IMR-90 (cell line): ENCODE measurements around the gene COCH. TPM values are rescaled to one million over a fixed set of nuclear protein-coding genes. Genes with fewer than 3 reads are reported as not detected.

Experiments used
- ATAC-seq: fragments of 200-7000 bp; cut with Tn5 transposase; 2 replicates; pipeline ENCODE4 v1.9.1; 2020; ENCODE audit warnings: low read depth, mild to moderate bottlenecking, moderate library complexity
- BruUV-seq: library from RNA; stranded (reverse); fragments of 400-500 nt; replicated peaks from 2 replicates; lab custom pipeline; 2021; lab: Mats Ljungman, UMichigan
- CTCF ChIA-PET: fragments of 300-600 bp; formaldehyde crosslinking; extraction: SDS; loops from one replicate; lab custom pipeline; 2021; ENCODE audit warnings: antibody characterized with exemption; lab: Yijun Ruan, JAX
- POLR2A ChIA-PET: fragments of 300-600 bp; sonication (Branson Sonifier 250); formaldehyde crosslinking; loops from one replicate; lab custom pipeline; 2022; ENCODE audit warnings: antibody characterized with exemption; ENCODE audit not compliant: unreplicated experiment; lab: Charles Lee
- DNase-seq: peaks from one replicate; pipeline ENCODE4 v3.0.0; 2013
- H2AFZ ChIP-seq: replicated peaks from 2 replicates; pipeline ENCODE3; 2013; ENCODE audit warnings: low read length, mild to moderate bottlenecking; ENCODE audit not compliant: poor library complexity
- H2AK5ac ChIP-seq: 2 replicates; pipeline ENCODE4 v1.6.1; 2013; ENCODE audit warnings: low read depth, low read length, inconsistent platforms
- H2AK9ac ChIP-seq: replicated peaks from 2 replicates; pipeline ENCODE3; 2013; ENCODE audit warnings: mild to moderate bottlenecking, low read depth, low read length, moderate library complexity; ENCODE audit not compliant: poor library complexity
- H2BK120ac ChIP-seq: 2 replicates; pipeline ENCODE4 v1.6.1; 2013; ENCODE audit warnings: low read depth, low read length, inconsistent platforms
- H2BK15ac ChIP-seq: 3 replicates; pipeline ENCODE4 v1.6.1; 2013; ENCODE audit warnings: low read depth, low read length, inconsistent platforms
- H2BK20ac ChIP-seq: 2 replicates; pipeline ENCODE4 v1.6.1; 2013; ENCODE audit warnings: low read depth, mild to moderate bottlenecking, inconsistent platforms, low read length, moderate library complexity
- H2BK5ac ChIP-seq: 2 replicates; pipeline ENCODE4 v1.6.1; 2013; ENCODE audit warnings: mild to moderate bottlenecking, low read depth, low read length, inconsistent platforms; ENCODE audit not compliant: poor library complexity, severe bottlenecking
- H3K14ac ChIP-seq: replicated peaks from 2 replicates; pipeline ENCODE4 v1.6.1; 2013; ENCODE audit warnings: low read depth, low read length, inconsistent platforms
- H3K18ac ChIP-seq: 2 replicates; pipeline ENCODE4 v1.6.1; 2013; ENCODE audit warnings: low read depth, low read length, control low read depth
- H3K23ac ChIP-seq: 2 replicates; pipeline ENCODE4 v1.6.1; 2013; ENCODE audit warnings: low read depth, low read length, inconsistent platforms
- H3K27ac ChIP-seq: 2 replicates; pipeline ENCODE4 v1.5.1; 2013; ENCODE audit warnings: mild to moderate bottlenecking, control low read depth, low read length; ENCODE audit not compliant: insufficient read depth
- H3K27me3 ChIP-seq: 2 replicates; pipeline ENCODE4 v1.6.1; 2013; ENCODE audit warnings: low read length; ENCODE audit not compliant: control insufficient read depth, insufficient read depth
- H3K36me3 ChIP-seq: 2 replicates; pipeline ENCODE4 v1.6.1; 2013; ENCODE audit warnings: low read length, mixed read lengths; ENCODE audit not compliant: control insufficient read depth, insufficient read depth
- H3K4ac ChIP-seq: 2 replicates; pipeline ENCODE4 v1.6.1; 2013; ENCODE audit warnings: low read depth, low read length, inconsistent platforms
- H3K4me1 ChIP-seq: 2 replicates; pipeline ENCODE4 v1.6.1; 2013; ENCODE audit warnings: low read length, mixed read lengths; ENCODE audit not compliant: control insufficient read depth, insufficient read depth
- H3K4me2 ChIP-seq: 2 replicates; pipeline ENCODE4 v1.6.1; 2013; ENCODE audit warnings: low read depth, mild to moderate bottlenecking, control low read depth, low read length, moderate library complexity
- H3K4me3 ChIP-seq: 2 replicates; pipeline ENCODE4 v1.5.1; 2013; ENCODE audit warnings: low read depth, mild to moderate bottlenecking, control low read depth, low read length, moderate library complexity; ENCODE audit not compliant: insufficient read depth
- H3K56ac ChIP-seq: 2 replicates; pipeline ENCODE4 v1.6.1; 2013; ENCODE audit warnings: low read length, inconsistent platforms; ENCODE audit not compliant: insufficient read depth; ENCODE audit errors: extremely low read depth
- H3K79me1 ChIP-seq, 2 experiments: 2 replicates each; pipeline ENCODE4 v1.6.1; 2013; ENCODE audit warnings: low read length in 2 of 2, inconsistent platforms in 1 of 2, low read depth in 1 of 2
- H3K9ac ChIP-seq: 2 replicates; pipeline ENCODE4 v1.6.1; 2013; ENCODE audit warnings: low read depth, low read length, control low read depth
- H3K9me1 ChIP-seq: 2 replicates; pipeline ENCODE4 v1.6.1; 2013; ENCODE audit warnings: low read length, inconsistent platforms; ENCODE audit not compliant: insufficient read depth
- H3K9me3 ChIP-seq: 2 replicates; pipeline ENCODE4 v1.6.1; 2013; ENCODE audit warnings: low read length; ENCODE audit not compliant: control insufficient read depth, insufficient read depth
- H4K20me1 ChIP-seq: 2 replicates; pipeline ENCODE4 v1.6.1; 2013; ENCODE audit warnings: low read length, inconsistent platforms; ENCODE audit not compliant: insufficient read depth
- H4K5ac ChIP-seq: 2 replicates; pipeline ENCODE4 v1.6.1; 2013; ENCODE audit warnings: mild to moderate bottlenecking, low read depth, low read length, control low read depth
- H4K8ac ChIP-seq, 2 experiments: 2 replicates each; pipeline ENCODE4 v1.6.1; 2013; ENCODE audit warnings: low read depth in 2 of 2, low read length in 2 of 2, control low read depth in 1 of 2, inconsistent platforms in 1 of 2
- H4K91ac ChIP-seq: 2 replicates; pipeline ENCODE4 v1.6.1; 2013; ENCODE audit warnings: low read depth, low read length, inconsistent platforms; ENCODE audit not compliant: insufficient read depth
- CEBPB ChIP-seq: IDR thresholded peaks from 2 replicates; pipeline ENCODE4 v1.6.1; 2012; ENCODE audit warnings: low read depth, low read length, improper control_type of control experiment
- MAZ ChIP-seq: IDR thresholded peaks from 2 replicates; pipeline ENCODE4 v1.6.1; 2012; ENCODE audit warnings: low read depth, mild to moderate bottlenecking, low read length, improper control_type of control experiment, moderate library complexity, borderline replicate concordance
- WGBS, 2 experiments: methylation state at CpG; one replicate each; pipeline versions ENCODE4 v1.1.5 to v1.1.7; 2013; ENCODE audit warnings: missing lambda C conversion rate in 2 of 2; ENCODE audit not compliant: insufficient read length in 1 of 2; ENCODE audit errors: extremely low coverage in 2 of 2; 5-methylcytosine and 5-hydroxymethylcytosine counted together
- dilution Hi-C: fragments of 300-500 bp; cut with HindIII; formaldehyde crosslinking; loops from one replicate; pipeline ENCODE4 v1.14.3; 2018; ENCODE audit warnings: low sequenced_read_pairs; ENCODE audit not compliant: unreplicated experiment
- in situ Hi-C: fragments of 300-500 bp; cut with MboI; formaldehyde crosslinking; loops from 3 replicates; pipeline ENCODE4 v1.14.3; 2019; ENCODE audit warnings: low sequenced_read_pairs, inconsistent platforms, mixed read lengths
- intact Hi-C: fragments of 100-400 bp; cut with micrococcal nuclease; formaldehyde crosslinking; loops from 2 replicates; pipeline ENCODE4 v1.10.0; 2022
- polyA plus RNA-seq, 3 experiments: library from polyadenylated mRNA; depleted of rRNA; stranded (reverse); fragments of >200 nt; gene quantifications; 2 replicates each; pipeline ENCODE4 v1.2.3, GENCODE V29; 2012; ENCODE audit warnings: low replicate concordance in 1 of 3
- total RNA-seq: library from RNA; depleted of rRNA; stranded (reverse); fragments of >200 nt; gene quantifications from 2 replicates; pipeline ENCODE4 v1.2.3, GENCODE V29; 2012; rRNA removed

The COCH gene
- total and polyA plus RNA-seq, 2 of the 4 experiments (the other 2 are of a cell fraction): 0.17 to 0.18 TPM

DNA sequence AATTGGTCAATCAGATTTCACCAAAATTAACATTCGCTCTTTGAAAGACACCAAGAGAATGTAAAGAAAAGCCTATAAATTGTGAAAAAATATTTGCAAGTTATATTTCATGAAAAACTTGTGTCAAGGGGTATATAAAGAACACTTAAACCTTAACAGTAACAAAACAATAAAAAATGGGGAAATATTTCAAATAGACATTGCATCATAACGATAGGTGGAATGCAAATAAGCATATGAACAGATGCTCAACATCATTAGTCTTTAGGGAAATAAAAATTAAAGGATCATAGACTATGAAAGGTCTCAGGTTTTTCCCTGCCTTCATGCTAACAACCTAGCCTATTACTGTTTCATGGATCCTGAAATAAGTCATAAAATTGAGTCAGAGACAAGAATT, 64.3 kb downstream of the COCH start:
- H2BK15ac ChIP-seq: no peak overlapping the region
- no peak overlapping the region for H2AK9ac ChIP-seq
- no peak overlapping the region for H2AK5ac ChIP-seq
- peak; percentile 85 for TF ChIP-seq CEBPB
- TF ChIP-seq MAZ: no peak
- no peak overlapping the region for H3K18ac ChIP-seq
- H4K5ac ChIP-seq: no peak overlapping the region
- H3K4ac ChIP-seq: no peak overlapping the region
- H3K9me1 ChIP-seq: 0 out of 2 replicates have a peak, but pooled peaks cover 4% of the 10 kb centered on the region
- H3K4me3 ChIP-seq: no peak overlapping the region
- no peaks in the 10 kb centered on the region for H3K9me3 ChIP-seq
- ChIA-PET CTCF (no interaction called here), POLR2A (interaction anchor here (0.5 kb wide), 1 partner anchor 10 kb away, joined by 3 read pairs; no protein-coding TSS in a partner anchor)
- H3K14ac ChIP-seq: no peak overlapping the region
- no peak overlapping the region for H4K91ac ChIP-seq
- WGBS, 2 experiments: no CpG with 5 or more reads among the region's 2 CpGs
- H4K20me1 ChIP-seq: peaks cover 3% of the 10 kb centered on the region; the same call in 1 of the 2 replicates
- no peak overlapping the region; the same call in 1 of the 2 replicates for H3K27ac ChIP-seq
- H2AFZ ChIP-seq: no peak overlapping the region
- ATAC-seq: no peak; the same call in 1 of the 2 replicates
- H3K36me3 ChIP-seq: peaks cover 16% of the 10 kb centered on the region
- no TSS peak for BruUV-seq
- H4K8ac ChIP-seq: no peak overlapping the region
- H3K56ac ChIP-seq: no peak overlapping the region
- in situ Hi-C loops: no loop called here
- H3K4me1 ChIP-seq: no peaks in the 10 kb centered on the region
- H3K4me2 ChIP-seq: no peak overlapping the region
- dilution Hi-C loops: no loop called here
- intact Hi-C loops: no loop called here
- peaks cover 25 to 43% of the 10 kb centered on the region in 2 experiments for H3K79me1 ChIP-seq
- H2BK5ac ChIP-seq: no peak overlapping the region
- no peak overlapping the region for H3K23ac ChIP-seq
- no peak for DNase-seq
- no peak overlapping the region for H3K9ac ChIP-seq
- no peaks in the 10 kb centered on the region for H3K27me3 ChIP-seq
- H2BK120ac ChIP-seq: no peak overlapping the region
- H2BK20ac ChIP-seq: no peak overlapping the region

Other genes with a start within 250 kb of the COCH start
- 4.5 and 5.8 TPM in 2 replicates for gene AP4S1, start 151.1 kb downstream of the COCH start, total RNA-seq
- gene AP4S1, start 151.1 kb downstream of the COCH start, polyA plus RNA-seq (2012; rRNA removed): 2.5 and 2.7 TPM in 2 replicates
- gene STRN3, start 151.8 kb downstream of the COCH start, total RNA-seq: 66.9 and 78.7 TPM in 2 replicates
- gene STRN3, start 151.8 kb downstream of the COCH start, polyA plus RNA-seq (2012; rRNA removed): 8.3 and 10.8 TPM in 2 replicates